OCI-LY7 (cell line): ENCODE data around the gene SCUBE2. TPM values are rescaled to one million over a fixed set of nuclear protein-coding genes. Genes with fewer than 3 reads are reported as not detected.
"Not testable (repeated sequence)": the region's sequence is repeated elsewhere in the genome, so short reads cannot be mapped to it uniquely, and the experiment has no call there.

Experiments
- BruUV-seq: library from RNA; stranded (reverse); fragments of 400-500 nt; replicated peaks from 2 replicates; lab custom pipeline; 2021; lab: Mats Ljungman, UMichigan
- CTCF ChIA-PET: fragments of 300-600 bp; sonication (Branson Sonifier 250); formaldehyde crosslinking; loops from one replicate; lab custom pipeline; 2022; ENCODE audit warnings: antibody characterized with exemption; ENCODE audit not compliant: unreplicated experiment; lab: Charles Lee
- POLR2A ChIA-PET: fragments of 300-600 bp; sonication (Branson Sonifier 250); formaldehyde crosslinking; loops from one replicate; lab custom pipeline; 2022; ENCODE audit warnings: antibody characterized with exemption; lab: Charles Lee
- DNase-seq: peaks from one replicate; pipeline ENCODE4 v3.0.0-alpha.2; 2015; ENCODE audit warnings: low spot score
- H2AFZ ChIP-seq: fragments of 200-600 bp; sonication (generic), shearing (Covaris generic); 2 replicates; pipeline ENCODE4 v1.6.1; 2014; ENCODE audit warnings: mild to moderate bottlenecking, antibody characterized with exemption, low read length, moderate library complexity
- H3K27ac ChIP-seq: fragments of 200-600 bp; sonication (generic); 2 replicates; pipeline ENCODE4 v1.5.1; 2014; ENCODE audit warnings: mixed run types, low read depth, mild to moderate bottlenecking, moderate library complexity, low read length, inconsistent platforms; ENCODE audit not compliant: poor library complexity, severe bottlenecking
- H3K36me3 ChIP-seq: fragments of 200-600 bp; sonication (generic); 2 replicates; pipeline ENCODE4 v1.6.1; 2014; ENCODE audit warnings: mild to moderate bottlenecking, antibody characterized with exemption, low read length, moderate library complexity, mixed read lengths; ENCODE audit not compliant: insufficient read depth
- H3K4me1 ChIP-seq: fragments of 200-600 bp; sonication (generic); 2 replicates; pipeline ENCODE4 v1.5.1; 2014; ENCODE audit warnings: mild to moderate bottlenecking, low read length; ENCODE audit not compliant: insufficient read depth, poor library complexity, severe bottlenecking
- H3K4me2 ChIP-seq: fragments of 200-600 bp; sonication (generic); 2 replicates; pipeline ENCODE4 v1.6.1; 2014; ENCODE audit warnings: mild to moderate bottlenecking, low read length
- H3K4me3 ChIP-seq: fragments of 200-600 bp; sonication (generic); 2 replicates; pipeline ENCODE4 v1.5.1; 2014; ENCODE audit warnings: mild to moderate bottlenecking, low read depth, low read length; ENCODE audit not compliant: poor library complexity, severe bottlenecking
- H3K79me2 ChIP-seq: fragments of 200-600 bp; sonication (generic); 2 replicates; pipeline ENCODE4 v1.6.1; 2016; ENCODE audit warnings: low read depth, mild to moderate bottlenecking, low read length, moderate library complexity, mixed read lengths; ENCODE audit not compliant: insufficient read depth
- H3K9me2 ChIP-seq: fragments of 200-600 bp; sonication (generic); 2 replicates; pipeline ENCODE4 v1.6.1; 2016; ENCODE audit warnings: mild to moderate bottlenecking, low read length, mixed read lengths; ENCODE audit not compliant: insufficient read depth
- H3K9me3 ChIP-seq: fragments of 200-600 bp; sonication (generic); 2 replicates; pipeline ENCODE4 v1.6.1; 2014; ENCODE audit warnings: mild to moderate bottlenecking, mixed run types, low read length, mixed read lengths
- H4K20me1 ChIP-seq: fragments of 200-600 bp; sonication (generic); 2 replicates; pipeline ENCODE4 v1.6.1; 2014; ENCODE audit warnings: mild to moderate bottlenecking, antibody characterized with exemption, low read length, moderate library complexity, mixed read lengths; ENCODE audit not compliant: insufficient read depth
- CTCF ChIP-seq: fragments of 200-600 bp; sonication (generic); conservative IDR thresholded peaks from 2 replicates; pipeline ENCODE4 v1.5.1; 2014; ENCODE audit warnings: mild to moderate bottlenecking, antibody characterized with exemption, low read length, moderate library complexity, mixed read lengths
- EZH2phosphoT487 ChIP-seq: fragments of 200-600 bp; sonication (generic); IDR thresholded peaks from 2 replicates; pipeline ENCODE4 v1.6.1; 2018; ENCODE audit warnings: low read depth, borderline replicate concordance, mild to moderate bottlenecking, mixed run types, antibody characterized with exemption, low read length, moderate library complexity, mixed read lengths
- intact Hi-C: fragments of 100-400 bp; cut with micrococcal nuclease; formaldehyde crosslinking; loops from one replicate; pipeline ENCODE4 v1.10.0; 2022; ENCODE audit not compliant: unreplicated experiment
- total RNA-seq, 2 experiments: library from RNA; depleted of rRNA in 1 of 2; stranded (reverse); fragments of >200 nt in 1 of 2; shearing (Covaris generic) in 1 of 2; gene quantifications; 2 replicates each; pipeline ENCODE4 v1.2.3, GENCODE V29; 2014 to 2022

The SCUBE2 gene
- total RNA-seq, 2 experiments from 2014 or later: not detected

- H3K4me2 ChIP-seq: no peak overlapping the region
- BruUV-seq: no TSS peak
- H3K4me1 ChIP-seq: no peaks in the 10 kb centered on the region
- no peaks in the 10 kb centered on the region for H4K20me1 ChIP-seq
- ChIA-PET POLR2A (interaction anchor here (0.5 kb wide), 1 partner anchor 250 kb away, joined by 9 read pairs; no protein-coding TSS in a partner anchor), CTCF (no interaction called here)
- no peaks in the 10 kb centered on the region for H3K79me2 ChIP-seq
- H2AFZ ChIP-seq: no peak overlapping the region
- intact Hi-C loops: no loop called here
- H3K27ac ChIP-seq: no peak overlapping the region
- no peaks in the 10 kb centered on the region for H3K9me3 ChIP-seq
- no peak overlapping the region for H3K4me3 ChIP-seq
- TF ChIP-seq EZH2phosphoT487 (no peak), CTCF (no peak)
- no peak for DNase-seq
- no peaks in the 10 kb centered on the region for H3K36me3 ChIP-seq
- H3K9me2 ChIP-seq: no peaks in the 10 kb centered on the region
Observed at GRCh38 chr11:9103542-9104276, 12.3 kb upstream of the SCUBE2 start.

DNA sequence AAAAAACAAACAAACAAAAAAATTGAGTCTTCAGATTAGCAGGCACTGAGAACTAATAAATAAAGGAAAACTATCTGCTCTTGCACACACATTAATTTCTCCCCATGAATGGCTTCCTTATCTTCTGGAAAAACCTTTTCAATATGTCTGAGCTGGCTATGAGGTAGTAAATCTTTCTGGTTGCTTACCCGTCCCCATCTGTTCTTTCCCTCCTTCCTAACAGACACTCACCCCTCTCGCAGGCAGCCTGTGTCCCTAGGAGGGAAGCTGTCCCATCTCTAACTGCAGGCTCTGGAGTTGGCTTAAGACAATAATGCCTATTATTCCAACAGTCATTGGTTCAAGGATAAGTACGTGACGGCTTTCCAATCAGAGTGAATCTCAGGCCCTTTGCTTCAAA lies 8.2 kb upstream of the SCUBE2 start:
- H3K4me2 ChIP-seq: no peak overlapping the region

DNA sequence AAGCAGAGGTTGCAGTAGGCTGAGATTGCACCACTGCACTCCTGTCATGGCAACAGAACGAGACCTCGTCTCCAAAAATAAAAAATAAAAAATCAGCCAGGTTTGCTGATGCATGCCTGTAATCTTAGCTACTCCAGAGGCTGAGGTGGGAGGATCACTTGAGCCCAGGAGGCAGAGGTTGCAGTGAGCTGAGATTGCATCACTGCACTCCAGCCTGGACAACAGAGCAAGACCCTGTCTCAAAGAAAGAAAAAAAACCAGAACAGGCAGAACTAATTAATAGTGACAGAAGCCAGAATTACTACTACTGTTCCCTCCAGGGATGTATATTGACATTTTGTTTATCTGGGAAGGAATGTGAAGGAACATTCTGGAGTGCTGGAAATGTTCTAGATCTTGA lies 7.1 kb upstream of the SCUBE2 start:
- DNase-seq, H3K9me2 ChIP-seq, intact Hi-C loops, H3K4me2 ChIP-seq, H3K4me3 ChIP-seq, H4K20me1 ChIP-seq, CTCF ChIA-PET, H3K27ac ChIP-seq, H3K36me3 ChIP-seq, BruUV-seq, H3K9me3 ChIP-seq, H2AFZ ChIP-seq, POLR2A ChIA-PET, H3K79me2 ChIP-seq, H3K4me1 ChIP-seq: not testable (repeated sequence)

More for the DNA sequence above, 8.2 kb upstream of the SCUBE2 start:
- no peaks in the 10 kb centered on the region for H3K9me3 ChIP-seq
- ChIA-PET CTCF (no interaction called here), POLR2A (interaction anchor here (0.6 kb wide), 1 partner anchor 428 kb away, joined by 5 read pairs; no protein-coding TSS in a partner anchor)
- no peaks in the 10 kb centered on the region for H4K20me1 ChIP-seq
- no peak for DNase-seq
- TF ChIP-seq CTCF (no peak), EZH2phosphoT487 (no peak)
- H3K79me2 ChIP-seq: no peaks in the 10 kb centered on the region
- intact Hi-C loops: no loop called here
- H3K27ac ChIP-seq: no peak overlapping the region
- BruUV-seq: no TSS peak
- H2AFZ ChIP-seq: no peak overlapping the region
- no peaks in the 10 kb centered on the region for H3K4me1 ChIP-seq
- H3K36me3 ChIP-seq: no peaks in the 10 kb centered on the region
- no peaks in the 10 kb centered on the region for H3K9me2 ChIP-seq
- no peak overlapping the region for H3K4me3 ChIP-seq

GRCh38 chr11:9097186-9097943 lies 6.0 kb upstream of the SCUBE2 start:
- CTCF ChIA-PET, H3K4me3 ChIP-seq, intact Hi-C loops, H3K9me2 ChIP-seq, H3K4me1 ChIP-seq, H3K36me3 ChIP-seq, H3K27ac ChIP-seq, H3K79me2 ChIP-seq, BruUV-seq, H4K20me1 ChIP-seq, H2AFZ ChIP-seq, H3K4me2 ChIP-seq, DNase-seq, H3K9me3 ChIP-seq, POLR2A ChIA-PET: not testable (repeated sequence)
